Measurements from ENCODE around the gene WDPCP. TPM values are rescaled to one million over a fixed set of nuclear protein-coding genes. Genes with fewer than 3 reads are reported as not detected.

Gene WDPCP
- total and polyA plus RNA-seq, 2 donors from 2014 or later: 2.7 to 15.1 TPM

DNA sequence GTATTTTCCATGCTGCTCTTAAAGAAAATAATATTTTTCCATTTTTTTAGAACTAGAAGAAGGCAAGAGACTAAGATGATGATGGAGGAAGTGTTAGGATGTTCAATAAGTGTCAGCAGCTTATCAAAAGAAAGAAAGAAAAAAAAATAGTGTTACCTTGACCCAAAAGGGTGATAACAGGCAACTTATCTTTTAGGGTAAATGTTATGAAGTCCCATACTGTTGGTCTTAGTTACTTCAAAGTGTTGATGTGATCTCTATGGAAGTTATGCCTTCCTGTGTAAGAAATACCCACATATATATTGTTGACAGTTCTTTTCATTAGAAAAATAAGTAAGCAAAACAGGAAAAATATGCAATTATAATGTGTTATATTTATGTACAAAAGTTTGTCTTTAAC lies 394.1 kb downstream of the WDPCP start:
- no peaks in the 10 kb centered on the region for H3K4me1 ChIP-seq (ENCODE audit: control insufficient read depth in 2 of 3, insufficient read depth in 2 of 3, low read depth in 1 of 3, low read length in 3 of 3)
- DNase-seq (no peak), FAIRE-seq (no peak)
- no peaks in the 10 kb centered on the region for H3K27me3 ChIP-seq (ENCODE audit: control insufficient read depth, insufficient read depth, low read length)
- no peak overlapping the region for H3K4me3 ChIP-seq (ENCODE audit: low read length in 3 of 3)
- no peaks in the 10 kb centered on the region for H3K36me3 ChIP-seq (ENCODE audit: control insufficient read depth in 2 of 3, insufficient read depth in 3 of 3, low read length in 3 of 3)
- TF ChIP-seq, protein P1, sequence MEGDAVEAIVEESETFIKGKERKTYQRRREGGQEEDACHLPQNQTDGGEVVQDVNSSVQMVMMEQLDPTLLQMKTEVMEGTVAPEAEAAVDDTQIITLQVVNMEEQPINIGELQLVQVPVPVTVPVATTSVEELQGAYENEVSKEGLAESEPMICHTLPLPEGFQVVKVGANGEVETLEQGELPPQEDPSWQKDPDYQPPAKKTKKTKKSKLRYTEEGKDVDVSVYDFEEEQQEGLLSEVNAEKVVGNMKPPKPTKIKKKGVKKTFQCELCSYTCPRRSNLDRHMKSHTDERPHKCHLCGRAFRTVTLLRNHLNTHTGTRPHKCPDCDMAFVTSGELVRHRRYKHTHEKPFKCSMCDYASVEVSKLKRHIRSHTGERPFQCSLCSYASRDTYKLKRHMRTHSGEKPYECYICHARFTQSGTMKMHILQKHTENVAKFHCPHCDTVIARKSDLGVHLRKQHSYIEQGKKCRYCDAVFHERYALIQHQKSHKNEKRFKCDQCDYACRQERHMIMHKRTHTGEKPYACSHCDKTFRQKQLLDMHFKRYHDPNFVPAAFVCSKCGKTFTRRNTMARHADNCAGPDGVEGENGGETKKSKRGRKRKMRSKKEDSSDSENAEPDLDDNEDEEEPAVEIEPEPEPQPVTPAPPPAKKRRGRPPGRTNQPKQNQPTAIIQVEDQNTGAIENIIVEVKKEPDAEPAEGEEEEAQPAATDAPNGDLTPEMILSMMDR (IDR thresholded peaks at IDR 0.05; ENCODE audit: borderline replicate concordance, extremely low read depth, insufficient read depth): no peak
- intact Hi-C loops (cut with DNase I): no loop called here
- no peaks in the 10 kb centered on the region for H3K9me3 ChIP-seq (ENCODE audit: control insufficient read depth in 2 of 3, insufficient read depth in 1 of 3, low read length in 3 of 3)
- no peak overlapping the region for H3K9ac ChIP-seq (ENCODE audit: low read length in 3 of 3)
- no peak overlapping the region for H3K27ac ChIP-seq (ENCODE audit: low read depth in 2 of 2, low read length in 2 of 2)

DNA sequence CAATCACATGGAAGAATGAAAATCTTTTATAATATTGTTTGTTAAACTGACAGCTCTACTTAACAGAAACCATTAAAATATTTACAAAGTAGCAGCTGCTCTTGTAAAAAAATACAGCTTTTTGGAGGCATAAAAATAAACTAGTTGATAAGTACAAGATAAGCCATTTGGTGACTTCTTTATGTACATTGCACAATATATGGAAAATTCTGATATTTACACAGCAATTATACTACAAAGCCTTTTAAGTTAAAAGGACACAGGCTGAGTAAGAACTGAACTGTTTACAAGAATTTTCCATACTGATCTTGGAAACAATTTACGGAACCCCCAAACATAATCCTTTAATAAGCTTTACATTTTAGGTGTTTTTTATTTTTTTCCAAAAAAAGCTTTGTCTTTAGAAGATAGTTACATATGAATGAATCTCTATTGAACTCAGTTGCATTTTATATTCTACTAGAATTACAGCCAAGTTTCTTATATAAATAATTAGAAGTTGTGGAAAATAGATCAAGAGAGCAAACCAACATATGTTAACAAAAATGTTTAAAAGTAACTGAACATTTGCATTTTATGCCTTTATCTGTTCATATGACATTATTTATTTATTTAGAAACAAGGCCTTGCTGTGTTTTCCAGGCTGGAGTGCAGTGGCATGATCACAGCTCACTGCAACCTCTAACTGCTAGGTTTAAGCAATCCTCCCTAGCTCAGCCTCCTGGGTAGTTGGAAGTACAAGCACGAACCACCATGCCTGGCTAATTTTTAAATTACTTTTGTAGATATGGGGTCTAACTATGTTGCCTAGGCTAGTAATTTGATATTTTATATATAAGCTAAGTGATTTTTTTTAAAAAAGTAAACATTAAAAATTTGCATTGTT lies 395.1 kb downstream of the WDPCP start:
- Histone ChIP-seq H3K4me3 (ENCODE audit: low read length in 3 of 3) (no peak overlapping the region), H3K9me3 (ENCODE audit: control insufficient read depth in 2 of 3, insufficient read depth in 1 of 3, low read length in 3 of 3) (no peaks in the 10 kb centered on the region), H3K4me1 (ENCODE audit: control insufficient read depth in 2 of 3, insufficient read depth in 2 of 3, low read depth in 1 of 3, low read length in 3 of 3) (no peaks in the 10 kb centered on the region), H3K36me3 (ENCODE audit: control insufficient read depth in 2 of 3, insufficient read depth in 3 of 3, low read length in 3 of 3) (no peaks in the 10 kb centered on the region), H3K9ac (ENCODE audit: low read length in 3 of 3) (no peak overlapping the region), H3K27me3 (ENCODE audit: control insufficient read depth, insufficient read depth, low read length) (no peaks in the 10 kb centered on the region), H3K27ac (ENCODE audit: low read depth in 2 of 2, low read length in 2 of 2) (no peak overlapping the region)
- FAIRE-seq: no peak
- intact Hi-C loops (cut with DNase I): no loop called here
- peak in 1 of 5 donors; percentile 10 for DNase-seq
- TF ChIP-seq, protein P1 (IDR thresholded peaks at IDR 0.05; ENCODE audit: borderline replicate concordance, extremely low read depth, insufficient read depth): no peak

DNA sequence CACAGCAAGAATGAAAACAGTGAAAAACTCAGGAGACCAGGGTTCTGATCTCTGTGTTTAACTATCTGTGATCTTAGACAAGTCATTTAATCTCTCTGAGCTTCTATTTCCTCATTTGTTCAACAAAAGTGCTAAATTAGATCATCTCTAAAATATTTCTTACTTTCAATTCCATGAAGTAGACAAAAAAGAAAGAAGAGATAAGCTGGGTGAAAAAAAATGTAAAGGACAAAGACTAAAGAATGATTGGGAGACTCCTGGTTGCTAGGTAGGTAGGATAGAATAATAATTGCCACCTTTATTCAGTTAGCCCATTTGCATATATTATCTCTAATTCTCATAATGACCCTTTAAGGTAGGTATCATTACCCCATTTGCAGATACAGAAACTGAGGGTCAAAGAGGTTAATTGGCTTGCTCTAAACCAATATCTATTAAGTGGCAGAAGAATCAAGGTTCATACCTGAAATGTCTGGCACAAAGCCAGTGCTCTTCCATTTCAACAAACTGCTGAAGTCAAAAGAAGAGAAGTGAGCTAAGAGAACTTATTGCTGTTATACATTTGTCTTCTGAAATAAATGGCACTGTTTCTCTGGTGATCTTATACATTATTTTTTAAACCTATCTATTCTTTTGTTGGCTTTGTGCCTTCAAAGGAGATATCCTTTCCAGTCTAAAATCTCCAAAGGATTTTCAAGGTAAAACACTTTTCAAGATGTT lies 395.9 kb downstream of the WDPCP start:
- no peak overlapping the region for H3K9ac ChIP-seq (ENCODE audit: low read length in 3 of 3)
- H3K4me3 ChIP-seq (ENCODE audit: low read length in 3 of 3): no peak overlapping the region
- intact Hi-C loops (cut with DNase I): no loop called here
- peak in 1 of 5 donors; percentile 4 for DNase-seq
- no peaks in the 10 kb centered on the region for H3K9me3 ChIP-seq (ENCODE audit: control insufficient read depth in 2 of 3, insufficient read depth in 1 of 3, low read length in 3 of 3)
- no peak for FAIRE-seq
- no peak overlapping the region for H3K27ac ChIP-seq (ENCODE audit: low read depth in 2 of 2, low read length in 2 of 2)
- H3K27me3 ChIP-seq (ENCODE audit: control insufficient read depth, insufficient read depth, low read length): no peaks in the 10 kb centered on the region
- TF ChIP-seq, protein P1 (IDR thresholded peaks at IDR 0.05; ENCODE audit: borderline replicate concordance, extremely low read depth, insufficient read depth): no peak
- no peaks in the 10 kb centered on the region for H3K36me3 ChIP-seq (ENCODE audit: control insufficient read depth in 2 of 3, insufficient read depth in 3 of 3, low read length in 3 of 3)
- H3K4me1 ChIP-seq (ENCODE audit: control insufficient read depth in 2 of 3, insufficient read depth in 2 of 3, low read depth in 1 of 3, low read length in 3 of 3): no peaks in the 10 kb centered on the region
